ENCODE results near the gene SH3PXD2B.

DNA sequence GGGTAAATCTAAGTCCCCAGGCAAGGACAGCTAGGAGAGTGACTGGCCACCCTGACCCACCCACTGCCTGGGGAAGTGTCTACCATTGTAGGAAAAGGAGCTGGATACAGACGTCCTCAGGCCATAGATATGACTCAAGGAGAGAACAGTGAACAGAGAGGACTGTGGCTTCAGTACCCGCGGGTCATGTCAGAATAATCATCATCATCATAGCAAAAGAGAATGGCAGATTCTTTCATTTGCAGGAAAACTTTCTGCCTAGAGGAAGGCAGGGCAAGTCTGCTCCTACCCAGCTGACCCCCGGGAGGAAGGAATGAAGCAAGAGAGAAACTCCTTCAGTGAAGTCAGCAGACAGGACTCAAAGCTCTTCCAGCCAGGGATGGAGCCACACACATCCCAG, 118.6 kb downstream of the SH3PXD2B start:
- TF ChIP-seq, protein P1, sequence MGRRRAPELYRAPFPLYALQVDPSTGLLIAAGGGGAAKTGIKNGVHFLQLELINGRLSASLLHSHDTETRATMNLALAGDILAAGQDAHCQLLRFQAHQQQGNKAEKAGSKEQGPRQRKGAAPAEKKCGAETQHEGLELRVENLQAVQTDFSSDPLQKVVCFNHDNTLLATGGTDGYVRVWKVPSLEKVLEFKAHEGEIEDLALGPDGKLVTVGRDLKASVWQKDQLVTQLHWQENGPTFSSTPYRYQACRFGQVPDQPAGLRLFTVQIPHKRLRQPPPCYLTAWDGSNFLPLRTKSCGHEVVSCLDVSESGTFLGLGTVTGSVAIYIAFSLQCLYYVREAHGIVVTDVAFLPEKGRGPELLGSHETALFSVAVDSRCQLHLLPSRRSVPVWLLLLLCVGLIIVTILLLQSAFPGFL (CRISPR knock-in tag; IDR thresholded peaks at IDR 0.05; ENCODE audit: borderline replicate concordance) = no peak
- TF ChIP-seq, protein P2, sequence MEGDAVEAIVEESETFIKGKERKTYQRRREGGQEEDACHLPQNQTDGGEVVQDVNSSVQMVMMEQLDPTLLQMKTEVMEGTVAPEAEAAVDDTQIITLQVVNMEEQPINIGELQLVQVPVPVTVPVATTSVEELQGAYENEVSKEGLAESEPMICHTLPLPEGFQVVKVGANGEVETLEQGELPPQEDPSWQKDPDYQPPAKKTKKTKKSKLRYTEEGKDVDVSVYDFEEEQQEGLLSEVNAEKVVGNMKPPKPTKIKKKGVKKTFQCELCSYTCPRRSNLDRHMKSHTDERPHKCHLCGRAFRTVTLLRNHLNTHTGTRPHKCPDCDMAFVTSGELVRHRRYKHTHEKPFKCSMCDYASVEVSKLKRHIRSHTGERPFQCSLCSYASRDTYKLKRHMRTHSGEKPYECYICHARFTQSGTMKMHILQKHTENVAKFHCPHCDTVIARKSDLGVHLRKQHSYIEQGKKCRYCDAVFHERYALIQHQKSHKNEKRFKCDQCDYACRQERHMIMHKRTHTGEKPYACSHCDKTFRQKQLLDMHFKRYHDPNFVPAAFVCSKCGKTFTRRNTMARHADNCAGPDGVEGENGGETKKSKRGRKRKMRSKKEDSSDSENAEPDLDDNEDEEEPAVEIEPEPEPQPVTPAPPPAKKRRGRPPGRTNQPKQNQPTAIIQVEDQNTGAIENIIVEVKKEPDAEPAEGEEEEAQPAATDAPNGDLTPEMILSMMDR (IDR thresholded peaks at IDR 0.05) = no peak
- no peak for TF ChIP-seq NFATC4 (CRISPR knock-in tag; IDR thresholded peaks at IDR 0.05)
- no peak for TF ChIP-seq ZNF121 (CRISPR knock-in tag; IDR thresholded peaks at IDR 0.05)
- TF ChIP-seq SP1 (CRISPR knock-in tag; conservative IDR thresholded peaks at IDR 0.05) = no peak
- no peak for TF ChIP-seq CBFB (CRISPR knock-in tag; IDR thresholded peaks at IDR 0.05; ENCODE audit: low read depth)
- no peak for TF ChIP-seq ZBTB21 (CRISPR knock-in tag; IDR thresholded peaks at IDR 0.05; ENCODE audit: borderline replicate concordance)
- TF ChIP-seq ETV6 (CRISPR knock-in tag; IDR thresholded peaks at IDR 0.05) = no peak
- TF ChIP-seq KAT7 (CRISPR knock-in tag; IDR thresholded peaks at IDR 0.05; ENCODE audit: borderline replicate concordance) = no peak
- TF ChIP-seq, protein P3, sequence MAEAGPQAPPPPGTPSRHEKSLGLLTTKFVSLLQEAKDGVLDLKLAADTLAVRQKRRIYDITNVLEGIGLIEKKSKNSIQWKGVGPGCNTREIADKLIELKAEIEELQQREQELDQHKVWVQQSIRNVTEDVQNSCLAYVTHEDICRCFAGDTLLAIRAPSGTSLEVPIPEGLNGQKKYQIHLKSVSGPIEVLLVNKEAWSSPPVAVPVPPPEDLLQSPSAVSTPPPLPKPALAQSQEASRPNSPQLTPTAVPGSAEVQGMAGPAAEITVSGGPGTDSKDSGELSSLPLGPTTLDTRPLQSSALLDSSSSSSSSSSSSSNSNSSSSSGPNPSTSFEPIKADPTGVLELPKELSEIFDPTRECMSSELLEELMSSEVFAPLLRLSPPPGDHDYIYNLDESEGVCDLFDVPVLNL (CRISPR knock-in tag; IDR thresholded peaks at IDR 0.05; ENCODE audit: borderline replicate concordance, low read depth) = no peak
- TF ChIP-seq, protein P4, sequence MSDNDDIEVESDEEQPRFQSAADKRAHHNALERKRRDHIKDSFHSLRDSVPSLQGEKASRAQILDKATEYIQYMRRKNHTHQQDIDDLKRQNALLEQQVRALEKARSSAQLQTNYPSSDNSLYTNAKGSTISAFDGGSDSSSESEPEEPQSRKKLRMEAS (CRISPR knock-in tag; IDR thresholded peaks at IDR 0.05) = no peak
- TF ChIP-seq TEAD4 (CRISPR knock-in tag; IDR thresholded peaks at IDR 0.05) = no peak
